Effector memory CD8-positive, alpha-beta T cell (primary cell): ENCODE results near the gene ZNF624.

ENCODE experiments used
- ATAC-seq: fragments of 150-1000 bp; cut with Tn5 transposase; replicated peaks from 2 replicates; pipeline ENCODE4 v1.10.0; 2021; ENCODE audit warnings: mild to moderate bottlenecking, moderate library complexity
- DNase-seq, 3 experiments: peaks; one replicate each; pipeline ENCODE4 v3.0.0; 2021
- H3K27ac Mint-ChIP-seq, 2 donors: one replicate each; pipeline ENCODE4 v1.8.0; 2022; ENCODE audit warnings: mild to moderate bottlenecking in 2 of 2, mixed read lengths in 2 of 2, moderate library complexity in 2 of 2
- H3K27me3 Mint-ChIP-seq, 2 donors: one replicate each; pipeline ENCODE4 v1.8.0; 2022; ENCODE audit warnings: mixed read lengths in 2 of 2
- H3K36me3 Mint-ChIP-seq: one replicate; pipeline ENCODE4 v1.8.0; 2022; ENCODE audit warnings: mild to moderate bottlenecking, moderate library complexity, mixed read lengths; ENCODE audit not compliant: insufficient read depth
- H3K4me1 Mint-ChIP-seq, 2 donors: one replicate each; pipeline ENCODE4 v1.8.0; 2022; ENCODE audit warnings: low read depth in 2 of 2, mixed read lengths in 2 of 2
- H3K4me3 Mint-ChIP-seq, 2 donors: one replicate each; pipeline ENCODE4 v1.8.0; 2022; ENCODE audit warnings: mild to moderate bottlenecking in 2 of 2, mixed read lengths in 2 of 2, moderate library complexity in 2 of 2
- H3K9me3 Mint-ChIP-seq, 2 donors: one replicate each; pipeline ENCODE4 v1.8.0; 2022; ENCODE audit warnings: mixed read lengths in 2 of 2

Gene ZNF624

DNA sequence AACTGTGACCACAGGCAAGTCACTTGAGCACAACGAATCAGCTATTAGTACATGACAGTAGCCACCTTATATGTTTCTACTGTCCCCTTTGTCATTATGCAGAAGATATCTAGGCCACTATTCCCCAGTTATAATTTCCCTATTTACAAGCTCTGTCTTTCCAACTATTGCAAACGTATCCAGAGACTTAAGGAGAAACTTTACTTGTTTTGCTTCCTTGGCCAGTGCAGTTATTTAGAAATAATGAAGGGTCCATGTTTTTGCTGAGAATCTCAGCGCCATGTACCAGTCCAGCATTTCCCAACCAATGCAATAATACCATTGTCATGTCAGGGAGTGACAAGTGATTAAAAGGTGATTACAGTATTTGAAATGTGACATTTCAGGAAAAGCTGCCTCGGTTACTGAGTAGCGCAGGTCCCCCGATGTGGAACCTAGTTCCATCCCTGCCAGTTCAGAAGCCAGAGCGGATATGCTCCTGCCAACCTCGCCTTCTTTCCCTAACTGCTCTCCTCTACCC is 743 bp downstream of the ZNF624 start:
- ATAC-seq (no peak), DNase-seq (no peak)
- peaks cover 0 to 7% of the 10 kb centered on the region in 2 donors for H3K27me3 Mint-ChIP-seq
- no peaks in the 10 kb centered on the region for H3K9me3 Mint-ChIP-seq
- peak overlapping the region; percentile 88 to 90 for H3K4me3 Mint-ChIP-seq
- peaks cover 12 to 18% of the 10 kb centered on the region in 2 donors for H3K4me1 Mint-ChIP-seq
- H3K36me3 Mint-ChIP-seq = no peaks in the 10 kb centered on the region
- H3K27ac Mint-ChIP-seq = peak overlapping the region; percentile 69 to 84

DNA sequence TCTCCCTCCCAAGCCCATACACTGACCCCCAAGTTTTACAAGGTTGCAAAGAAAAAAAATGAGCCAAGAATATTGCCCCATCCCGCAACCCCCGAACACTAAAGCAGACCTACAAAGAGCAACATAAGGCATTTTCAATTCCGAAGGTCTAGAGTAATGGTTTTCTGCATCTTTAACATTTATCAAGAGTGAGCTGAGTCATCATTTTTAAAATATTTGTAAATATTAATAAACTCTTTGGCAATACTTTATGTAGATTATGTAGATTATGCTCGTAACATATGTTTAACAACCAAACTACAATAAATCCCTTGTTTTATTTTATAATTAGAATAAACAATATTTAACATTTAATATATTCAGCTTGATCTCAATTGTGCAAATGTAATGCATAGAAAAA is 1.4 kb downstream of the ZNF624 start:
- Mint-ChIP-seq H3K36me3 (no peaks in the 10 kb centered on the region), H3K4me1 (peaks cover 12 to 18% of the 10 kb centered on the region in 2 donors), H3K27me3 (peaks cover 0 to under 1% of the 10 kb centered on the region in 2 donors), H3K4me3 (no peak overlapping the region), H3K27ac (peak overlapping the region in 1 of 2 donors; percentile 69), H3K9me3 (no peaks in the 10 kb centered on the region)
- DNase-seq (no peak), ATAC-seq (no peak)

DNA sequence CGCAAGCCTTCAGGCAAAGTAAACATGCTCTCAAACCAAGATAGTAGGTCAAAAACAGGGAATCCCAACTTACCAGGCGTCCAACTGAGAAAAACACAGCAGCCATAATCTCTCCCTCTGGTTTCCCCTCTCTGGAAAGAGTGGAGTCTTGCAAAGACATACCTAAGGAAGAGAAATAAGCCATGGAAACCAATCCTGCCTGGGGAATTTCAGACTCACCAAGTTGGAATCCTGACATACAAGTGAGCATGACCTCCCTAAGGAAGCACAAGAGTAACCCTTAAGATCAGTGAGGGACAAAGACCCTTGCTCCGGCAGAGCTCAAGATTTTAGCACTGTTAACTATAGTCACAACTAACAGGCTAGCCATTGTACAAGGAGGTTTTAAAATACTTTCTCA is 4.1 kb downstream of the ZNF624 start:
- Mint-ChIP-seq H3K4me3 (no peak overlapping the region), H3K27ac (no peak overlapping the region), H3K27me3 (no peaks in the 10 kb centered on the region), H3K9me3 (no peaks in the 10 kb centered on the region), H3K36me3 (peaks cover 2% of the 10 kb centered on the region), H3K4me1 (peaks cover 12 to 18% of the 10 kb centered on the region in 2 donors)
- no peak for ATAC-seq
- no peak for DNase-seq

DNA sequence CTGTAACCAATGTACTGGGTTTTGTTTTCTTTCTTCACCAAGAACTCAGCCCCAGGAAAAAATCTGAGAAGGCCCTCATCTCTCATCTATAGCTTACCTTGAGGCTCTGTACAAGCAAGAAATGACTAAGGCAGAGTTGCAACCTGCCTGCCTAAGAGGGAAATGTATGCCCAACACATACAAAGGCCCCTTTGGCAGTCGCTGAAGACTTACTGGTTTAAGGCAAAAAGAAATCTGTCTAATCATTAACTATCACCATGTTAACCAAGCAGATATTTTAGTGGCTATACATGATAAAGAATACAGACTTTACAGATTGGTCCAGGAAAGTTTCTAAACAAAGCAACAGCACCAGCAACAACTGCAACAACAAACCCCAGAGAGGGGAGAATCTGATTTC is 14.2 kb downstream of the ZNF624 start:
- no peak for ATAC-seq
- no peak for DNase-seq
- no peaks in the 10 kb centered on the region for H3K27me3 Mint-ChIP-seq
- H3K27ac Mint-ChIP-seq = no peak overlapping the region
- no peak overlapping the region for H3K4me3 Mint-ChIP-seq
- H3K4me1 Mint-ChIP-seq = peaks cover 0 to 16% of the 10 kb centered on the region in 2 donors
- peaks cover under 1% of the 10 kb centered on the region for H3K36me3 Mint-ChIP-seq
- H3K9me3 Mint-ChIP-seq = no peaks in the 10 kb centered on the region

- DNase-seq = no peak
- Mint-ChIP-seq H3K27ac (no peak overlapping the region), H3K9me3 (peaks cover 9 to 13% of the 10 kb centered on the region in 2 donors), H3K36me3 (peaks cover 19% of the 10 kb centered on the region), H3K27me3 (no peaks in the 10 kb centered on the region), H3K4me1 (no peaks in the 10 kb centered on the region), H3K4me3 (no peak overlapping the region)
- ATAC-seq = no peak
Measured at GRCh38 chr17:16623282-16623681, 30.4 kb downstream of the ZNF624 start.

GRCh38 chr17:16622540-16623277 is 30.9 kb downstream of the ZNF624 start:
- no peak for DNase-seq
- Mint-ChIP-seq H3K27ac (no peak overlapping the region), H3K36me3 (peaks cover 14% of the 10 kb centered on the region), H3K9me3 (peaks cover 9 to 10% of the 10 kb centered on the region in 2 donors), H3K4me3 (no peak overlapping the region), H3K4me1 (no peaks in the 10 kb centered on the region), H3K27me3 (no peaks in the 10 kb centered on the region)
- ATAC-seq = no peak

DNA sequence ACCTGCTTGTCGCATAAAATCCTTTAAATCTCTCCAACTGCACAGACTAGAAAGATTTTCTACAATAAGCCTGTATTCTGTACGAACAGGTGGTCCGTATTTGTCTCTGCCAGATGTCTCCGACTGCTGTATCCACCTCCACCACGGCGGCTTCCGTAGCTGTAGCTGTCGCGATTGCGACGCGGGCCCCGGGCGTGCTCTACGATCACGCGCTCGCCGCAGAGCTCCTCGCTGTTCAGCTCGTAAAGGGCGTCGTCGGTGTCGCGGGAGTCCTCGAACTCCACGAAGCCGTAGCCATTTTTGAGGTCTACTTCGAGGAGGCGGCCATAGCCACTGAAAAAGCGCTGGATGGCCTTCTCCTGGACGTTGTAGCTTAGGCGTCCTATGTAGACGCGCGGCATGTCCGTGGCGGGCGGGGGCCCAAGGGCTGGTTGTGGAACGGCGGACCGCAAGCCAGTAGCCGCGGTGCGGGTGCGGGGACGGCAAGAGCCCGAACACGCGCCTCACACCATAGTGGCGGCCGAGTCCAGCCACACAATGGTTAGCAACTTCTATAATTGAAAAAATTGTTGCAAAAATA is 36.1 kb downstream of the ZNF624 start:
- Mint-ChIP-seq H3K4me1 (no peaks in the 10 kb centered on the region), H3K4me3 (no peak overlapping the region), H3K36me3 (no peaks in the 10 kb centered on the region), H3K9me3 (peaks cover 0 to 13% of the 10 kb centered on the region in 2 donors), H3K27me3 (no peaks in the 10 kb centered on the region), H3K27ac (no peak overlapping the region)
- DNase-seq (no peak), ATAC-seq (no peak)

- H3K4me3 Mint-ChIP-seq = no peak overlapping the region
- H3K9me3 Mint-ChIP-seq = no peaks in the 10 kb centered on the region
- H3K27ac Mint-ChIP-seq = no peak overlapping the region
- peak; percentile 44 for ATAC-seq
- no peak for DNase-seq
- H3K36me3 Mint-ChIP-seq = no peaks in the 10 kb centered on the region
- peaks cover 13 to 37% of the 10 kb centered on the region in 2 donors for H3K27me3 Mint-ChIP-seq
- no peaks in the 10 kb centered on the region for H3K4me1 Mint-ChIP-seq
Measured at GRCh38 chr17:16599537-16599936, 54.1 kb downstream of the ZNF624 start.

DNA sequence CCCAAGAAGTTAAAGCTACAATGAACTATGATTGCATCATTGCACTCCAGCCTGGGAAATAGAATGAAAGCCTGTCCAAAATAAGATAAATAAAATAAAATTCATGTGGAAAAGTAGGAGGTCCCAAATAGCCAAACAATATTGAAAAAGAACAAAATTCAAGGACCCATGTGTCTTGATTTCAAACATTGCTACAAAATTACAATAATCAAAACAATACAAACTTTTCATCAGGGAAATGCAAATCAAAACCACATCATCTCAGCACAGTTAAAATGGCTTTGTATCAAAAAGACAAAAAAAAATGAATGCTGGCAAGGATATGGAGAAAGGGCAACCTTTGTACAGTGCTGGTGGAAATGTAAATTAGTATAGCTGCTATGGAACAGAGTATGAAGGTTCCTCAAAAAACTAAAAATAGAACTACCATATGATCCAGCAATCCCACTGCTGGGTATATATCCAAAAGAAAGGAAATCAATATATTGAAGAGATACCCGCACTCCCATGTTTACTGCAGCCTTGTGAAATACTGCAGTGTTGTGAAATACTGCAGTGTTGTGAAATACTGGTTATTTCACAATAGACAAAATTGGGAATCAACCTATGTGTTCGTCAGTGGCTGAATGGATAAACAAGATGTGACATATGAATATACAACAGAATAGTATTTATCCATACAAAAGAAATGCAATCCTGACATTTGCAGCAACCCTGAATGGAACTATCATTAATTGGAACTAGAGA is 60.1 kb downstream of the ZNF624 start:
- Mint-ChIP-seq H3K27me3 (peaks cover 32 to 68% of the 10 kb centered on the region in 2 donors), H3K36me3 (peaks cover 4% of the 10 kb centered on the region), H3K27ac (no peak overlapping the region), H3K9me3 (no peaks in the 10 kb centered on the region), H3K4me3 (no peak overlapping the region), H3K4me1 (no peaks in the 10 kb centered on the region)
- ATAC-seq (no peak), DNase-seq (no peak)

GRCh38 chr17:16589097-16589969 is 64.3 kb downstream of the ZNF624 start:
- Mint-ChIP-seq H3K4me1 (peaks cover 4% of the 10 kb centered on the region in 2 donors), H3K9me3 (no peaks in the 10 kb centered on the region), H3K27ac (no peak overlapping the region), H3K4me3 (peak overlapping the region; percentile 66 to 80), H3K36me3 (peaks cover 4% of the 10 kb centered on the region), H3K27me3 (peaks cover 19 to 54% of the 10 kb centered on the region in 2 donors)
- ATAC-seq (peak; percentile 90), DNase-seq (peak; percentile 91 to 93 (median 92))

DNA sequence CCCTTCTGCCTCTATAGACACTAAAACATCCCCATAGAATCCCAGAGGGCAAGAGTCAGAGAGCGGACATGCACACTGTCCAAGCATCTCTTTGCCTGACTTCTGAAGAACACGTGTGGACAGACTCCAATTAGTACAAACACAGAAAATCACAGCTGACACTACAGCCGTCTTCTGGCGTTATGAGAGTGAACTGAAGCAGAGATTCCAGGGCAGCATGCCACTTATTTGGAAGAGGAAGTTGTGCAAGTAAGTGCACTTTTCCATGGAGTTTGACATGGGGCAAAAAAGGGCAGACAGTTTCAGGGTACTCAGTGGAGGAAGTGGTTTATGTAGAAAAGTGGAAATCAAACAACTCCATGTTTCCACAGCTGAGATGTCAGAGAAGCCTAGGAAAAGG is 67.9 kb downstream of the ZNF624 start:
- H3K27ac Mint-ChIP-seq = no peak overlapping the region
- H3K27me3 Mint-ChIP-seq = peaks cover 6 to 32% of the 10 kb centered on the region in 2 donors
- peaks cover 11 to 15% of the 10 kb centered on the region in 2 donors for H3K4me1 Mint-ChIP-seq
- ATAC-seq (no peak), DNase-seq (no peak)
- no peaks in the 10 kb centered on the region for H3K9me3 Mint-ChIP-seq
- H3K4me3 Mint-ChIP-seq = no peak overlapping the region
- peaks cover 4% of the 10 kb centered on the region for H3K36me3 Mint-ChIP-seq

- ATAC-seq (peak; percentile 97), DNase-seq (peak; percentile 89 to 92 (median 90))
- no peaks in the 10 kb centered on the region for H3K9me3 Mint-ChIP-seq
- peaks cover 11 to 15% of the 10 kb centered on the region in 2 donors for H3K4me1 Mint-ChIP-seq
- H3K27ac Mint-ChIP-seq = no peak overlapping the region
- peaks cover 17 to 38% of the 10 kb centered on the region in 2 donors for H3K27me3 Mint-ChIP-seq
- H3K36me3 Mint-ChIP-seq = no peaks in the 10 kb centered on the region
- peak overlapping the region; percentile 74 to 80 for H3K4me3 Mint-ChIP-seq
Measured at GRCh38 chr17:16584273-16584995, 69.2 kb downstream of the ZNF624 start.
